Right atrium auricular region (tissue), 2 donors: ENCODE results near the gene ZBTB46. TPM values are rescaled to one million over a fixed set of nuclear protein-coding genes. Genes with fewer than 3 reads are reported as not detected.

Source experiments
- DNase-seq: peaks from one replicate; pipeline ENCODE4 v3.0.0-alpha.2; 2019; ENCODE audit warnings: low spot score
- H3K27ac ChIP-seq, 2 donors: fragments of 200-600 bp; sonication (generic); 1 replicate in 1 of 2; 2 replicates in 1 of 2; pipeline ENCODE4 v1.5.1; 2016 to 2019
- H3K27me3 ChIP-seq, 2 donors: fragments of 200-600 bp; sonication (generic); one replicate each; pipeline versions ENCODE4 v1.5.1 to v1.6.0; 2017 to 2019
- H3K36me3 ChIP-seq: fragments of 200-600 bp; sonication (generic); one replicate; pipeline ENCODE4 v1.5.1; 2016
- H3K4me1 ChIP-seq, 2 donors: fragments of 200-600 bp; sonication (generic); one replicate each; pipeline versions ENCODE4 v1.5.1 to v1.6.0; 2017 to 2019
- H3K4me3 ChIP-seq, 2 donors: fragments of 200-600 bp; sonication (generic); 1 replicate in 1 of 2; 2 replicates in 1 of 2; pipeline ENCODE4 v1.5.1; 2017 to 2019; ENCODE audit warnings: mild to moderate bottlenecking in 1 of 2, moderate library complexity in 1 of 2
- H3K9me3 ChIP-seq, 2 donors: fragments of 200-600 bp; sonication (generic); one replicate each; pipeline ENCODE4 v1.5.1; 2019
- CTCF ChIP-seq, 2 donors: fragments of 200-600 bp; sonication (generic); IDR thresholded peaks; one replicate each; pipeline ENCODE4 v1.5.1; 2019; ENCODE audit warnings: antibody characterized with exemption in 2 of 2
- total RNA-seq, 2 donors: library from RNA; depleted of rRNA; stranded (reverse); fragments of >200 nt; gene quantifications; one replicate each; pipeline ENCODE4 v1.1.0, GENCODE V29; 2016

Gene ZBTB46
- total RNA-seq, 2 donors from 2014 or later = 12.2 to 17.8 TPM

DNA sequence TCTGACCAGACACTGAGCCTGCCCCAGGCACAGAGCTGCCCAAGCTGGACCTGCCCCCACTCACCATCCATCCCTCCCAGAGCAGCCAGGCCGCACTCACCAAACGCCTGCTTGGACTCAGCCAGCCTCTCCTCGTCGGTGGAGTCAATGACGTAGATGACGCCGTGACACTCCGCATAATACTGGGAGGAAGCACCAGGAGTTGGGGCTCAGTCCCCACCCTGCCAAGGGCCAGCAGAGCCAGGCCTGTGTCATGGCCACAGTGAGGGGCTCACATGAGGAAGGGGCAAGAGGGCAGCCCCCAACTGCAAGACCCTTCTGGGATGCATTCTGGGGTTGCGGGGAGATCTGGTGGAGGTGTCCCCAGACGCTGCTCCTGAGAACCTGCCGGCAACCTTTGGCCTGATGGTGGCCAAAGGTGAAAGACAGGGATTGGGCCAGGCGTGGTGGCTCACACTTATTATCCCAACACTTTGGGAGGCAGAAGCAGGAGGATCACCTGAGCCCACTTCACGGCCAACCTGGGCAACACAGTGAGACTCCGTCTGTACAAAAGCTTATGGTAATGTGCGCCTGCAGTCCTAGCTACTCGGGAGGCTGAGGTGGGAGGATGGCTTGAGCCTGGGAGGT, 128.9 kb downstream of the ZBTB46 start:
- Histone ChIP-seq H3K27ac (no peak overlapping the region), H3K4me1 (peaks cover 0 to 43% of the 10 kb centered on the region in 2 donors), H3K9me3 (no peaks in the 10 kb centered on the region), H3K36me3 (peaks cover 27% of the 10 kb centered on the region), H3K27me3 (no peaks in the 10 kb centered on the region), H3K4me3 (no peak overlapping the region)
- no peak for DNase-seq
- TF ChIP-seq CTCF (IDR thresholded peaks at IDR 0.05) = no peak

- no peak overlapping the region for H3K27ac ChIP-seq
- H3K36me3 ChIP-seq = peaks cover 27% of the 10 kb centered on the region
- DNase-seq = no peak
Measured at GRCh38 chr20:63701329-63702035, 129.6 kb downstream of the ZBTB46 start.

DNA sequence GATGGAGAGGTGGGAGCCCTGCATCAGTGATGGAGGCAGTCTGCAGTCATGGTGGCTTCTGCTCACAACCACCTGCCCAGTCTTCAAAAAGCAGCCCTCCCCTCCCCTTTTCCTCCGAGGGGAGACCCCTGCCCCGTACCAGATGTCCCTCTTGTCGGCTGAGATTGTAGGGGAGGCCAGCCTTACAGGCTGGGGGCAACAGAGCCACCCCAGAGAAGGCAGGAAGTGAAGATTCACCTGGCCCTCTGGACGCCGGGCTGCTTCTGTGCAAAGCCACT, 130.1 kb downstream of the ZBTB46 start:
- DNase-seq = no peak
- Histone ChIP-seq H3K4me3 (no peak overlapping the region), H3K36me3 (peaks cover 23% of the 10 kb centered on the region), H3K9me3 (no peaks in the 10 kb centered on the region), H3K4me1 (peaks cover 0 to 43% of the 10 kb centered on the region in 2 donors), H3K27ac (no peak overlapping the region), H3K27me3 (no peaks in the 10 kb centered on the region)
- no peak for TF ChIP-seq CTCF (IDR thresholded peaks at IDR 0.05)

More at GRCh38 chr20:63701329-63702035, 129.6 kb downstream of the ZBTB46 start:
- Histone ChIP-seq H3K27me3 (no peaks in the 10 kb centered on the region), H3K9me3 (no peaks in the 10 kb centered on the region), H3K4me3 (no peak overlapping the region), H3K4me1 (peaks cover 0 to 43% of the 10 kb centered on the region in 2 donors)
- no peak for TF ChIP-seq CTCF (IDR thresholded peaks at IDR 0.05)

DNA sequence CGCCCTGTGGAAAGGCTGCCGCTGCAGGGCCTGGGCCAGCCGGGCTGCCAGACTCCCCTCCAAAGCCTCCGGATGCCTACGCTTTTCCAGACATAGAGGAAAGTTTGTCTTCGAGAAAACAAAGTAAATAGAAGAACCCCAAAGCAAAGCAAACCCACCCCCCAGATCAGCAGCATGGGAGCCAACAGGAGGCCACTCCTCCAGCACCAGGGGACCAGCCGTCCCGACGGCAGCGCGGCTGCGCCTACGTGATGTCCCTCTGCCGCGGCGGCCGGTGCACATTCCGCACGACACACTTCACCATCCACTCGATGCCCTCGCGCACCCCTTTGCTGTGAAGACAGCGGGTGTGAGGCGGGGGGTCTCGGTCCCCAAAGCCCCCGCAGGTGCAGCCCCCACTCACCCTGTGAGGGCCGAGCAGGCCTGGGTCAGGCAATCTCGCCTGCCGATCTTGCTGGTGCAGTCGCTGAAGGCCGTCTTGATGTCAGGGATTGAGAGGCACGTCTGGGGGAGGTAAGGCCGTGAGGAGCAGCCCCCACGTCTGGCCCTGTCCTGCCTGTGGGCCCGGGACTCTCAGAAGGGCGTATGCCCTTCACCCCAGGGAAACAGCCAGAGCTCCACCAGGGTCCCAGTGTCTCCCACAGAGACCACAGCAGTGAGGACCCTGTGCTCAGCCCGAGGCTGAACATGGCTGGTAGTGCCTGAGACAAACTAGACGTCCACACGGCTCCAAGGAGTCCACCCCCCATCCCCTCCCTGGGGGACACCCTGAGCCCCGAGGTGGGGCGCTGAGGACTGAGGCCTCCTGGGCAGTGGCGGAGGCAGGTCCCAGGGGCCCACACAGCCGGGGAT, 130.6 kb downstream of the ZBTB46 start:
- Histone ChIP-seq H3K27ac (peak overlapping the region in 1 of 2 donors; percentile 56), H3K9me3 (no peaks in the 10 kb centered on the region), H3K4me1 (peaks cover 0 to 47% of the 10 kb centered on the region in 2 donors), H3K27me3 (no peaks in the 10 kb centered on the region), H3K36me3 (peaks cover 18% of the 10 kb centered on the region), H3K4me3 (no peak overlapping the region)
- TF ChIP-seq CTCF (IDR thresholded peaks at IDR 0.05) = no peak
- no peak for DNase-seq

DNA sequence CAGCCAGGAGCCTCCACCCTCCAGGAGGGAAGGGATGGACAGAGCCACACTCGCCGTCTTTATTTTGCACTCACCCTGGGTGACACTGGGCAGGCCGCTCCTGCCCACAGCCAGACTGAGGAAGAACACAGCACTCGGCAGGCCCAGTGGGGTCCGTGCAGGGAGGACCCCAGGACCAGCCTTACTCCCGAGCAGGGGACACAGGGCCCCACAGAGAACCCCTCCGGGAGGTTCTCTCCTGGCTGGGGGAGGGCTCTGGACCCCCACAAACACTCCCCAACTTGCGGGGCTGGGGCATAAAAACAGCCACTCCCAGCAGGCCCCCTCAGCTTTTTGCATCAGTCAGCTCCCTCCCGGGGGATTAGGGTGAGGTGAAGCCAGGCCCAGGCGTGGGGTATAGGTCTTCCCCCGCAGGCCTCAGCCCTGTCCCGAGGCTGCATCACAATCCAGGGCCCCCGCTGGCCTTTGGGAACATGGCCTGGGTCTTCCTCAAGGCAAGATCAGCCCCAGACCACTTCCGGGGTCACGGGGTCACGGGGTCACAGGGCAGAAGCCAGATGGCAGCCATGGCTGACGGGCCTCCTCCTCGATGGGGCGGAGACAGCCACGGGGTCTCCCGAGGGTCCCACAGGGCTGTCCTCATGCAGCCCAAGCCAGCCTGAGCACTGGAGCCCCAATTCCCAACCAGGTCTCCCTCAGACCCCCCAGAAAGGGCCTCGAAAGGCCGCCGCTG, 131.4 kb downstream of the ZBTB46 start:
- peaks cover 20% of the 10 kb centered on the region for H3K36me3 ChIP-seq
- no peak overlapping the region for H3K4me3 ChIP-seq
- no peak for TF ChIP-seq CTCF (IDR thresholded peaks at IDR 0.05)
- no peaks in the 10 kb centered on the region for H3K9me3 ChIP-seq
- no peak for DNase-seq
- peak overlapping the region; percentile 56 to 63 for H3K27ac ChIP-seq
- H3K27me3 ChIP-seq = no peaks in the 10 kb centered on the region
- H3K4me1 ChIP-seq = peaks cover 0 to 52% of the 10 kb centered on the region in 2 donors
